Heart right ventricle (tissue), 16 donors: ENCODE results near the gene TCOF1. TPM values are rescaled to one million over a fixed set of nuclear protein-coding genes. Genes with fewer than 3 reads are reported as not detected.

Source experiments
- ATAC-seq, 8 donors: fragments of 200-7000 bp; cut with Tn5 transposase; one replicate each; pipeline ENCODE4 v1.9.1; 2020; ENCODE audit warnings: mild to moderate bottlenecking in 8 of 8, moderate library complexity in 8 of 8, moderate number of reproducible peaks in 1 of 8
- DNase-seq, 2 donors: peaks; one replicate each; pipeline ENCODE4 v3.0.0-alpha.2; 2020
- H3K27ac ChIP-seq, 10 donors: fragments of 200-600 bp; sonication (generic) in 2 of 10; one replicate each; pipeline versions ENCODE4 v1.5.0 to v1.8.0; 2020 to 2022; ENCODE audit warnings: mild to moderate bottlenecking in 3 of 10
- H3K27me3 ChIP-seq, 7 donors: fragments of 200-600 bp; one replicate each; pipeline ENCODE4 v1.8.0; 2021 to 2022; ENCODE audit warnings: mild to moderate bottlenecking in 2 of 7
- H3K36me3 ChIP-seq, 9 donors: fragments of 200-600 bp; sonication (generic) in 1 of 9; one replicate each; pipeline versions ENCODE4 v1.5.0 to v1.8.0; 2020 to 2022; ENCODE audit warnings: mild to moderate bottlenecking in 2 of 9
- H3K4me1 ChIP-seq, 9 donors: fragments of 200-600 bp; sonication (generic) in 1 of 9; one replicate each; pipeline versions ENCODE4 v1.5.0 to v1.8.0; 2020 to 2022; ENCODE audit warnings: mild to moderate bottlenecking in 4 of 9
- H3K4me3 ChIP-seq, 10 donors: fragments of 200-600 bp; sonication (generic) in 2 of 10; one replicate each; pipeline versions ENCODE4 v1.5.0 to v1.8.0; 2020 to 2022; ENCODE audit warnings: mild to moderate bottlenecking in 7 of 10, moderate library complexity in 2 of 10
- H3K9me3 ChIP-seq, 11 donors: fragments of 200-600 bp in 10 of 11; sonication (generic) in 2 of 11; one replicate each; pipeline versions ENCODE4 v1.5.0 to v1.8.0; 2013 to 2022; ENCODE audit warnings: mild to moderate bottlenecking in 2 of 11, control low read depth in 1 of 11, moderate library complexity in 1 of 11
- WGBS, 2 donors: extraction: QIAGEN DNeasy Blood & Tissue Kit; methylation state at CpG; one replicate each; pipeline ENCODE4 v1.1.7; 2013; ENCODE audit warnings: inconsistent platforms in 1 of 2; 5-methylcytosine and 5-hydroxymethylcytosine counted together
- intact Hi-C, 10 donors: fragments of 100-400 bp; cut with DNase I; formaldehyde crosslinking; loops; one replicate each; pipeline versions ENCODE4 v1.11.1 to v1.14.2; 2022
- polyA plus RNA-seq, 2 donors: library from polyadenylated mRNA; stranded (reverse); fragments of 200-250 nt; gene quantifications; one replicate each; pipeline ENCODE4 v1.2.3, GENCODE V29; 2013
- total RNA-seq, 10 donors: library from RNA; stranded (reverse); fragmentation: NEBNext Ultra II Directional in 3 of 10; extraction: Animal tissue kit (Norgen Biotek cat#: 25700) in 3 of 10; gene quantifications; one replicate each; pipeline versions ENCODE4 v1.2.1 to v1.2.4, GENCODE V29; 2021 to 2023
- TF ChIP-seq, protein P1 (sequence below), 9 donors: fragments of 200-600 bp; sonication (generic) in 2 of 9; IDR thresholded peaks; one replicate each; pipeline versions ENCODE4 v1.5.0 to v1.8.0; 2021 to 2022; ENCODE audit warnings: antibody characterized with exemption in 9 of 9, mild to moderate bottlenecking in 5 of 9, moderate library complexity in 1 of 9
- donor health status: Arrhythmogenic right ventricular cardiomyopathy.
- donor health status: ischemic (EF 13 %, LVEDD 7.1; RV severe dilation, severe dysfunction).
- donor health status: healthy with polysubstance abuse.
- donor health status: DM: no; HTN: yes; CAD: no.
- donor health status: DM: no; HTN: no; CAD: no.
- donor health status: ischemic (EF 25% LVEDD 6.9; RV normal size, moderate dysfunction).
- donor health status: ischemic (EF 25% LVEDD 5.7; RV mildly dilated, moderate dysfunction).
- donor health status: healthy.
- donor health status: DM: yes; HTN: yes; CAD: no.
- donor health status: Ischemic cardiomyopathy.
- donor health status: ischemic (EF 35%, LVEDD 5.7; RV mildly dilated, moderate dysfunction).
- donor health status: nonischemic (EF 11% LVEDD 7.7; RV severe dilation, severe dysfunction).
- donor health status: DM: yes; HTN: yes; CAD: no.
- donor health status: PGD.
- donor health status: ischemic (EF 29% LVEDD 5.4; RV normal size, mild dysfunction).
- donor health status: nonischemic (EF 23%, LVEDD 6.1; RV moderate dilation, normal function).

Gene TCOF1
- total and polyA plus RNA-seq, 12 donors = 12.4 to 21.3 (median 14.1) TPM

DNA sequence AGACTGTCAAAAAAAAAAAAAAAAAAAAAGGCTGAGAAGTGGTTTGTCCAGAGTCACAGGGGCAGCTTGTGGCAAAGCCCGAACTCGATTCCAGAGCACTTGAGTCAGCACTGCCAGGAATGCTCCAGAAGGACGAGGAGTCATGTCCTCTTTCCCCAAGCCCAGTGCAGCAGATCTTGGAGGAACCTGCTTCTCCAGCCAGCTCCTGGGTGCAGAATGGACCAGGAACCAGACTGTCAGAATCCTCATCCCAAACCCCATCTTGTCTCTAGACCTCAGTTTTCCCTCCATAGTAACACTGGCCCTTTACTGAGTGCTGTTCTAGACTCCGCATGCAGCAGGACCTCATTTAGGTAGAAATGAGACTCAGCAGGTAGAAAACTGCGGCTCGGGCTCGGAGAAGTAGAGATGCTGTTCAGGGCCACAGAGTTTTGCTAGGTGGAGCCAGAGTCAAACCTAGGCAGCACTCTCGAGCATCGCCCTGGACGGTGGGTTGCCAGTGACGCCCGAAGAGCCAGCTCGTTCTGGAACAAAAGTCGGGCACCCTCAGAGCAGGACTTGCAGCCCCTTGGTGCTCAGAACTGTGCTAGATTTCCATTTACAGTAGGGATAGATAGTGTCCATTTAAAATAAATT, 39.8 kb downstream of the TCOF1 start:
- H3K27me3 ChIP-seq = no peaks in the 10 kb centered on the region
- H3K36me3 ChIP-seq = peaks cover 0 to 100% (median 53%) of the 10 kb centered on the region in 9 donors
- no peaks in the 10 kb centered on the region for H3K9me3 ChIP-seq
- H3K4me1 ChIP-seq = peaks cover 0 to 12% (median 0%) of the 10 kb centered on the region in 9 donors
- 95% methylated on average over 14 of the region's 14 CpGs for WGBS, 2 donors
- intact Hi-C loops = loop anchor here in 6 of 10 donors (5.0 kb wide), 2 partner anchors 35 to 40 kb away; no protein-coding TSS in a partner anchor
- DNase-seq (no peak), ATAC-seq (no peak)
- H3K27ac ChIP-seq = no peak overlapping the region
- no peak overlapping the region for H3K4me3 ChIP-seq
- TF ChIP-seq, protein P1, sequence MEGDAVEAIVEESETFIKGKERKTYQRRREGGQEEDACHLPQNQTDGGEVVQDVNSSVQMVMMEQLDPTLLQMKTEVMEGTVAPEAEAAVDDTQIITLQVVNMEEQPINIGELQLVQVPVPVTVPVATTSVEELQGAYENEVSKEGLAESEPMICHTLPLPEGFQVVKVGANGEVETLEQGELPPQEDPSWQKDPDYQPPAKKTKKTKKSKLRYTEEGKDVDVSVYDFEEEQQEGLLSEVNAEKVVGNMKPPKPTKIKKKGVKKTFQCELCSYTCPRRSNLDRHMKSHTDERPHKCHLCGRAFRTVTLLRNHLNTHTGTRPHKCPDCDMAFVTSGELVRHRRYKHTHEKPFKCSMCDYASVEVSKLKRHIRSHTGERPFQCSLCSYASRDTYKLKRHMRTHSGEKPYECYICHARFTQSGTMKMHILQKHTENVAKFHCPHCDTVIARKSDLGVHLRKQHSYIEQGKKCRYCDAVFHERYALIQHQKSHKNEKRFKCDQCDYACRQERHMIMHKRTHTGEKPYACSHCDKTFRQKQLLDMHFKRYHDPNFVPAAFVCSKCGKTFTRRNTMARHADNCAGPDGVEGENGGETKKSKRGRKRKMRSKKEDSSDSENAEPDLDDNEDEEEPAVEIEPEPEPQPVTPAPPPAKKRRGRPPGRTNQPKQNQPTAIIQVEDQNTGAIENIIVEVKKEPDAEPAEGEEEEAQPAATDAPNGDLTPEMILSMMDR (IDR thresholded peaks at IDR 0.05) = no peak

DNA sequence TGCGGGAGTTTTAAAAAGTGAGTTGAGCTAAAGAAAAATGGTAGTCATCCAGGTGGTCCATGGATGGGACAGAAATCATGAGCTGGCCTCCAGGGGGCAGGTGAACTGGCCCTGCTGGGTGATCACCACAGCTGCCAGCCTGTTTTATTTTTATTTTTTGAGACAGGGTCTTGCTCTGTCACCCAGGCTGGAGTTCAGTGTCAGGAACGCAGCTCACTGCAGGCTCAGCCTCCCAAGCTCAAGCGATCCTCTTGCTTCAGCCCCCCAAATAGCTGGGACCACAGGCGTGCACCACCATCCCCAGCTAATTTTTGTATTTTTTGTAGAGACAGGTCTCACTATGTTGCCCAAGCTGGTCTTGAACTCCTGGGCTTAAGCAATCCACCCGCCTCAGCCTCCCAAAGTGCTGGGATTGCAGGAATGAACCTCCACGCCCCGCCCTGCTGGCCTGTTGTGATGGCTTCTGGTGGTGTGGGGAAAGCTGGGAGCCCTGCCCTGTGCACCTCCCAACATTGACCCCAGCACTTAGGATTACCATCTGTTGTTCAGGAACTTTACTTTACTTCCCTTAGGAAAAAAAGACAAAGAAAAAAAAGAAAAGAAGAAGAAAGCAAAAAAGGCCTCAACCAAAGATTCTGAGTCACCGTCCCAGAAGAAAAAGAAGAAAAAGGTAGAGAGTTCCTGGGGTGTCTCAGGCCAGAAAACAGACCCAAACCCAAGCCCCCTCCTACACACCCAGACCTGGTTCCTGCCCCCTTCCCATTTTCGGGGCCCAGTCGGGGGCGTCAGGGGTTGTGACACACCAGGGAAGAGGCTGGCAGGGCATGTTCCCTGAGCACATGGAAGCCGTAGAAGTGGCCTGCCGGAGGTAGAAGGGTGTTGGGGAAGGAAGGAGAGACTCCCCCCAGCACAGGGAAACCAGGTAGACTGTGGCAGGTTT, 40.6 kb downstream of the TCOF1 start:
- 91 to 94% methylated on average over 13 of the region's 13 CpGs for WGBS, 2 donors
- H3K36me3 ChIP-seq = peaks cover 0 to 100% (median 48%) of the 10 kb centered on the region in 9 donors
- peaks cover 0 to 12% (median 0%) of the 10 kb centered on the region in 9 donors for H3K4me1 ChIP-seq
- DNase-seq (no peak), ATAC-seq (no peak)
- H3K9me3 ChIP-seq = no peaks in the 10 kb centered on the region
- intact Hi-C loops = loop anchor here in 6 of 10 donors (1.0 to 5.0 kb wide), 3 partner anchors 26 to 39 kb away; no protein-coding TSS in a partner anchor
- TF ChIP-seq, protein P1 (IDR thresholded peaks at IDR 0.05) = peak in 5 of 9 donors; percentile 9 to 22 (median 15)
- H3K27me3 ChIP-seq = no peaks in the 10 kb centered on the region
- H3K4me3 ChIP-seq = no peak overlapping the region
- H3K27ac ChIP-seq = no peak overlapping the region

DNA sequence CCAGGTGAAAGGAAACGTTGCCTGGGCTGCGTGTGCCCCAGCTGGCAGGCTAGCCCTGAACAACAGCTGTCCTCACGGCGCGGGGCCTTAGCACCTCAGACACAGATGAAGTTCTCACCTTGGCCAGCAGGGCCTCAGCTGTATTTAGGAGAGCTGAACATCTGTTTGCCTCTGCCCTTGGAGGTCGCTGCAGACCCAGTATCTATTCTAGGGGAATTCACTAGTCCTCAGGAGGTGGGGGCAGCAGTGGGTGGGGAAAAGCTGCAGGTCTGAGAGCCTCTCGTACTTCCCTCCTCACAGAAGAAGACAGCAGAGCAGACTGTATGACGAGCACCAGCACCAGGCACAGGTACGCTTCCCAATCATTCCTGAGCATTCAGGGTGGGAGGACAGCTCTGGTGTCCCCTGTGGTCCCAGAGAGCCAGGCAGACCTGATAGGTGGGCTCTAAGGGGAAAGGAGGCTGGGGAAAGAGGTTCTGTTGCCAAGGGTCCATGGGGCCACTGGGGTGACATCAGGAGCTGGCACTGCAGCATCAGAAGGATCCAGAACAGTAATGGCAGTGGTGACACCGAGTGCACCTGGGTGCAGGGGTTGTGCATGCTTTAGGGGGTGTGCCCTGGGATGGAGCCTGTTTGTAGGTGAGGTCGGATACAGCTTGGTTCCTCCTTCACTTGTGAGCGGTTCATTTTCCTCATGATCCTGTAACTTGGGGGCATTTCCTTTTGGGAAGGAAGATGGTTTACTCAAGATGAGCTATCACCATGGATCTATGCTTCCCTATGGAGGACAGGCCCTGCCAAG, 41.4 kb downstream of the TCOF1 start:
- Histone ChIP-seq H3K4me1 (peaks cover 0 to 15% (median 2%) of the 10 kb centered on the region in 9 donors), H3K9me3 (no peaks in the 10 kb centered on the region), H3K27ac (no peak overlapping the region), H3K4me3 (no peak overlapping the region), H3K36me3 (peaks cover 0 to 100% (median 49%) of the 10 kb centered on the region in 9 donors), H3K27me3 (no peaks in the 10 kb centered on the region)
- intact Hi-C loops = loop anchor here in 6 of 10 donors (1.0 to 5.0 kb wide), 3 partner anchors 25 to 38 kb away; no protein-coding TSS in a partner anchor
- TF ChIP-seq, protein P1 (IDR thresholded peaks at IDR 0.05) = peak in 4 of 9 donors; percentile 6 to 39 (median 24)
- WGBS, 2 donors = 79 to 84% methylated on average over 12 of the region's 12 CpGs
- DNase-seq (no peak), ATAC-seq (peak in 1 of 8 donors; percentile 5)
